ENCODE data around the gene HRH1.

DNA sequence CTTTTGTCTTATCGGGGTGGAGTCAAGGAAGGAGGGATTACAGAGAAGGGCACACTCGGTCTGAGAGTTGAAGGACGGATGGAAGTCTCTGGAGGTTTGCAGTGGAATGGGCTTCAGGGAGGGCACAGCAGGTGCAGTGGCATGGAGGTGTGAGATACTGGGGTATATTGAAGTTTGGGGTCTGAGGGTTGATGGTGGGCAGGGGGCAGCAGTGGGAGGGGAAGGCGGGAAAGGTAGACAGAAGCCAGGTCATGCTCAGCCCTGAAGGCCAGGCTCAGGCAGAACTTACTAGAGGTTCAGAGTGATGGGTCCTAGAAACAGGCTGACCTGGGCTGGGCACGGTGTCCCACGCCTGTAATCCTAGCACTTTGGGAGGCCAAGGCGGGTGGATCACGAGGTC is 52.7 kb downstream of the HRH1 start:
- TF ChIP-seq YY1 (IDR thresholded peaks at IDR 0.05; ENCODE audit: low read depth, low read length) (no peak), POLR2AphosphoS5 (IDR thresholded peaks at IDR 0.05; ENCODE audit: low read length) (no peak), IKZF2 (IDR thresholded peaks at IDR 0.05) (no peak), NFIC (IDR thresholded peaks at IDR 0.05; ENCODE audit: low read depth, low read length) (no peak), POLR2A (IDR thresholded peaks at IDR 0.05; ENCODE audit: low read depth, low read length) (no peak), TAF1 (IDR thresholded peaks at IDR 0.05; ENCODE audit: borderline replicate concordance, low read depth, low read length) (no peak), SIX5 (IDR thresholded peaks at IDR 0.05; ENCODE audit: low read depth, low read length, severe bottlenecking) (no peak), SREBF2 (IDR thresholded peaks at IDR 0.05; ENCODE audit: low read length) (no peak)
- TF ChIP-seq, protein P1, sequence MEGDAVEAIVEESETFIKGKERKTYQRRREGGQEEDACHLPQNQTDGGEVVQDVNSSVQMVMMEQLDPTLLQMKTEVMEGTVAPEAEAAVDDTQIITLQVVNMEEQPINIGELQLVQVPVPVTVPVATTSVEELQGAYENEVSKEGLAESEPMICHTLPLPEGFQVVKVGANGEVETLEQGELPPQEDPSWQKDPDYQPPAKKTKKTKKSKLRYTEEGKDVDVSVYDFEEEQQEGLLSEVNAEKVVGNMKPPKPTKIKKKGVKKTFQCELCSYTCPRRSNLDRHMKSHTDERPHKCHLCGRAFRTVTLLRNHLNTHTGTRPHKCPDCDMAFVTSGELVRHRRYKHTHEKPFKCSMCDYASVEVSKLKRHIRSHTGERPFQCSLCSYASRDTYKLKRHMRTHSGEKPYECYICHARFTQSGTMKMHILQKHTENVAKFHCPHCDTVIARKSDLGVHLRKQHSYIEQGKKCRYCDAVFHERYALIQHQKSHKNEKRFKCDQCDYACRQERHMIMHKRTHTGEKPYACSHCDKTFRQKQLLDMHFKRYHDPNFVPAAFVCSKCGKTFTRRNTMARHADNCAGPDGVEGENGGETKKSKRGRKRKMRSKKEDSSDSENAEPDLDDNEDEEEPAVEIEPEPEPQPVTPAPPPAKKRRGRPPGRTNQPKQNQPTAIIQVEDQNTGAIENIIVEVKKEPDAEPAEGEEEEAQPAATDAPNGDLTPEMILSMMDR (IDR thresholded peaks at IDR 0.05 in 2 of 3, conservative IDR thresholded peaks at IDR 0.05 in 1 of 3; ENCODE audit: control insufficient read depth in 2 of 3, extremely low read depth in 1 of 3, insufficient read depth in 1 of 3, low read depth in 3 of 3, low read length in 3 of 3): no peak
- TF ChIP-seq, protein P2, sequence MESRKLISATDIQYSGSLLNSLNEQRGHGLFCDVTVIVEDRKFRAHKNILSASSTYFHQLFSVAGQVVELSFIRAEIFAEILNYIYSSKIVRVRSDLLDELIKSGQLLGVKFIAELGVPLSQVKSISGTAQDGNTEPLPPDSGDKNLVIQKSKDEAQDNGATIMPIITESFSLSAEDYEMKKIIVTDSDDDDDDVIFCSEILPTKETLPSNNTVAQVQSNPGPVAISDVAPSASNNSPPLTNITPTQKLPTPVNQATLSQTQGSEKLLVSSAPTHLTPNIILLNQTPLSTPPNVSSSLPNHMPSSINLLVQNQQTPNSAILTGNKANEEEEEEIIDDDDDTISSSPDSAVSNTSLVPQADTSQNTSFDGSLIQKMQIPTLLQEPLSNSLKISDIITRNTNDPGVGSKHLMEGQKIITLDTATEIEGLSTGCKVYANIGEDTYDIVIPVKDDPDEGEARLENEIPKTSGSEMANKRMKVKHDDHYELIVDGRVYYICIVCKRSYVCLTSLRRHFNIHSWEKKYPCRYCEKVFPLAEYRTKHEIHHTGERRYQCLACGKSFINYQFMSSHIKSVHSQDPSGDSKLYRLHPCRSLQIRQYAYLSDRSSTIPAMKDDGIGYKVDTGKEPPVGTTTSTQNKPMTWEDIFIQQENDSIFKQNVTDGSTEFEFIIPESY (IDR thresholded peaks at IDR 0.05): no peak
